Fibroblast of peridontal ligament (primary cell): ENCODE results near the gene NLGN3.

Experiments used
- DNase-seq: peaks from one replicate; pipeline ENCODE4 v3.0.0-alpha.2; 2010; ENCODE audit errors: extremely low read depth

Gene NLGN3

GRCh38 chrX:71214152-71214551 lies 69.5 kb downstream of the NLGN3 start:
- DNase-seq = no peak

DNA sequence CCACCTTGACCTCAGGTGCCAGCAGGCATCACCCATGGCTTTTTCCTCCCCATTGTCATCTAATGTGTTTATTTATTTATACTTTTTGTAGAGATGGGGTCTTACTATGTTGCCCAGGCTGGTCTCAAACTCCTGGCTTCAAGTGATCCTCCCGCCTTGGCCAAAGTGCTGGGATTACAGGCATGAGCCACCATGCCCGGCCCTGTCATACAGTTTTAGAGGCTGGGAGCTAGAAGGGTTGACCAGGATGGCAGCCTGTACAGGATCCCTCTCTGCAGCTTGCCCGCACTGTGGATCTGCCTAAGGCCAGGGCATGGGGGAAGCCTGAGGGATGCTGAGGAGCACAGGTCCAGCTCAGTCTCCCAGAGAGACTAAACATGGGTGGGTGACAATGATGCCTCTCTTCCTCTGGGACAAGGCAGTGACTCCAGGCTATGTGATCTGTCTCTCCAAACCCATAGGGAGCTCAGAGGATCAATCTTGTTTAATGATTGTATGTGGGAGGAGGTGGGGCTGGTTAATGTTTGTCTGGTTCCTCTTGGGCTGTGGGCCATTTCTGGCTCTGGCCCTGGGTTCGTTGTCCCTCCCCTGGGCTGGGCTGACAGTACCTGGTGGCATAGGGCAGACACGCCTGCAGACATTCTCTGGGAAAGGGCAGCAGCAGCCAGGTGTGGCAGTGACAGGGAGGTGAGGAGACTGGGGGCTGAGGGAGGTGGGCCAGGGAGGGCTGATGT lies 70.1 kb downstream of the NLGN3 start:
- no peak for DNase-seq

DNA sequence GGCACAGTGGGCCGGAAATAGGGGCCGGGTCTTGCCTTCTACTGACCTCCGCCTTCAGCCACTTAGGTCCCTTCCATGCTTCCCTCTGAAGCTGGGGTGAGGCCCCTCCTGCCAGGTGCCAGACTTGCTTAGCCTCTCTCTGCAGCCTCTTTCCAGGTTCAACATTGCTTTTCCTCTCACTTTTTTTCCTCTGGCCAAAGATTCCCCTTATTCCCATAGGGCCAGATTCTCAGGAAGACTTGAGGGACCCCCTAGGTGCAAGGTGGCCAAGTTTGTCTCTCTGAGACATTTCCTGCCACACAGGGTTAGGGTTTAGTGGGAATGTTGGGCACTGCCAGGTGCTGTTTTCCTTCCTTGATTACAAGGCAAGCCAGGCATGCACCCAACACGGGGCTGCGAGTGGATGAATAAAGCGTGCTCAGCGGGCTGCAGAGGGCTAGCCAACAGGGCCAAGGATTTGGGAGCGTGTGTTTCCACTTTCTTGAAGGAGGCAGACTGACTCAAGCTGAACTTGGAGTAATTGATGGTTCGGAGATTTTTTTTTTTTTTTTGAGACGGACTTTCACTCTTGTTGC lies 70.8 kb downstream of the NLGN3 start:
- DNase-seq = no peak

DNA sequence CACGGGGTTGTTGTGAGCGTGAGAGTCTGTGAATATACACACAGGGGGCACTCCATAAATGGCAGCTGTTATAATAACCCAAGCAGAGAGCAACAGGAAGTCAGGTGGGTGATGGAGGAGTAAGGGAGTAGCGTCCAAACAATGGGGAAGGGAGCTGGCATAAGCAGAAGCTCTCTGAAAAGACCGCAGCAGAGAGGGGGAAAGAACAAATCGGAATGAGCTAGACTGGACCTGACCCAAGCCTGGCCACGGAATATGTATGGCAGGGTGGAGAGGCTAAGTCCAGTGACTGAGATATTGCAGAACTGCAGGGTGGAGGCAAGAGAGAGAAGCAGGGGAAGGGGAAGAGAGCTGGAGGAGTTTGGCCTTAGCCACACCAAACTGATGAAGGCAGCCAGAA lies 71.8 kb downstream of the NLGN3 start:
- no peak for DNase-seq

GRCh38 chrX:71217298-71217697 lies 72.7 kb downstream of the NLGN3 start:
- DNase-seq = no peak
